ENCODE results near the gene HDAC4.
A peak's percentile ranks its signal among the peaks of the same experiment; 100 is the strongest.

Gene HDAC4

GRCh38 chr2:239265681-239266433 lies 135.0 kb downstream of the HDAC4 start:
- H3K4me3 ChIP-seq (ENCODE audit: low read depth, low read length) = no peak overlapping the region
- no peaks in the 10 kb centered on the region for H3K9me3 ChIP-seq (ENCODE audit: control insufficient read depth, insufficient read depth, low read depth, low read length)
- no peaks in the 10 kb centered on the region for H3K36me3 ChIP-seq (ENCODE audit: control insufficient read depth in 2 of 2, insufficient read depth in 1 of 2, low read length in 2 of 2)
- H3K4me1 ChIP-seq (ENCODE audit: control insufficient read depth, insufficient read depth, low read length) = peaks cover 10% of the 10 kb centered on the region
- TF ChIP-seq PBX3 (CRISPR knock-in tag; IDR thresholded peaks at IDR 0.05) (no peak), ZIC2 (tag by site-specific recombination; IDR thresholded peaks at IDR 0.05) (peak; percentile 42; the same call in 1 of the 2 replicates), KLF16 (tag by site-specific recombination; IDR thresholded peaks at IDR 0.05) (no peak), ZNF530 (tag by site-specific recombination; IDR thresholded peaks at IDR 0.05; ENCODE audit: low read depth) (no peak)
- TF ChIP-seq, protein P1, sequence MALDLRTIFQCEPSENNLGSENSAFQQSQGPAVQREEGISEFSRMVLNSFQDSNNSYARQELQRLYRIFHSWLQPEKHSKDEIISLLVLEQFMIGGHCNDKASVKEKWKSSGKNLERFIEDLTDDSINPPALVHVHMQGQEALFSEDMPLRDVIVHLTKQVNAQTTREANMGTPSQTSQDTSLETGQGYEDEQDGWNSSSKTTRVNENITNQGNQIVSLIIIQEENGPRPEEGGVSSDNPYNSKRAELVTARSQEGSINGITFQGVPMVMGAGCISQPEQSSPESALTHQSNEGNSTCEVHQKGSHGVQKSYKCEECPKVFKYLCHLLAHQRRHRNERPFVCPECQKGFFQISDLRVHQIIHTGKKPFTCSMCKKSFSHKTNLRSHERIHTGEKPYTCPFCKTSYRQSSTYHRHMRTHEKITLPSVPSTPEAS (tag by site-specific recombination; IDR thresholded peaks at IDR 0.05) = no peak
- H3K27ac ChIP-seq (ENCODE audit: extremely low read depth, low read depth, low read length) = no peak overlapping the region
- ChIA-PET CTCF (no interaction called here), POLR2A (no interaction called here)

GRCh38 chr2:239264838-239265651 lies 135.8 kb downstream of the HDAC4 start:
- POLR2A ChIA-PET = no interaction called here
- CTCF ChIA-PET = no interaction called here
- peaks cover 10% of the 10 kb centered on the region for H3K4me1 ChIP-seq (ENCODE audit: control insufficient read depth, insufficient read depth, low read length)
- no peaks in the 10 kb centered on the region for H3K36me3 ChIP-seq (ENCODE audit: control insufficient read depth in 2 of 2, insufficient read depth in 1 of 2, low read length in 2 of 2)
- no peak overlapping the region for H3K4me3 ChIP-seq (ENCODE audit: low read depth, low read length)
- no peaks in the 10 kb centered on the region for H3K9me3 ChIP-seq (ENCODE audit: control insufficient read depth, insufficient read depth, low read depth, low read length)
- no peak overlapping the region for H3K27ac ChIP-seq (ENCODE audit: extremely low read depth, low read depth, low read length)
- no peak for TF ChIP-seq ZBTB26 (tag by site-specific recombination; optimal IDR thresholded peaks at IDR 0.05)
- TF ChIP-seq, protein P2, sequence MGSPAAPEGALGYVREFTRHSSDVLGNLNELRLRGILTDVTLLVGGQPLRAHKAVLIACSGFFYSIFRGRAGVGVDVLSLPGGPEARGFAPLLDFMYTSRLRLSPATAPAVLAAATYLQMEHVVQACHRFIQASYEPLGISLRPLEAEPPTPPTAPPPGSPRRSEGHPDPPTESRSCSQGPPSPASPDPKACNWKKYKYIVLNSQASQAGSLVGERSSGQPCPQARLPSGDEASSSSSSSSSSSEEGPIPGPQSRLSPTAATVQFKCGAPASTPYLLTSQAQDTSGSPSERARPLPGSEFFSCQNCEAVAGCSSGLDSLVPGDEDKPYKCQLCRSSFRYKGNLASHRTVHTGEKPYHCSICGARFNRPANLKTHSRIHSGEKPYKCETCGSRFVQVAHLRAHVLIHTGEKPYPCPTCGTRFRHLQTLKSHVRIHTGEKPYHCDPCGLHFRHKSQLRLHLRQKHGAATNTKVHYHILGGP (tag by site-specific recombination; IDR thresholded peaks at IDR 0.05) = no peak
- TF ChIP-seq ZIC2 (tag by site-specific recombination; IDR thresholded peaks at IDR 0.05) = peak; percentile 63
- no peak for TF ChIP-seq TRIM28 (IDR thresholded peaks at IDR 0.05; ENCODE audit: borderline replicate concordance, low read length)
- no peak for TF ChIP-seq ZNF184 (tag by site-specific recombination; IDR thresholded peaks at IDR 0.05)
- no peak for TF ChIP-seq ZNF23 (tag by site-specific recombination; IDR thresholded peaks at IDR 0.05; ENCODE audit: borderline replicate concordance)
- no peak for TF ChIP-seq ZNF626 (tag by site-specific recombination; IDR thresholded peaks at IDR 0.05)
- no peak for TF ChIP-seq ZNF704 (tag by site-specific recombination; IDR thresholded peaks at IDR 0.05)
- TF ChIP-seq ZNF174 (tag by site-specific recombination; IDR thresholded peaks at IDR 0.05) = no peak
- no peak for TF ChIP-seq ZBTB7A (tag by site-specific recombination; IDR thresholded peaks at IDR 0.05; ENCODE audit: low read depth)
- TF ChIP-seq, protein P3, sequence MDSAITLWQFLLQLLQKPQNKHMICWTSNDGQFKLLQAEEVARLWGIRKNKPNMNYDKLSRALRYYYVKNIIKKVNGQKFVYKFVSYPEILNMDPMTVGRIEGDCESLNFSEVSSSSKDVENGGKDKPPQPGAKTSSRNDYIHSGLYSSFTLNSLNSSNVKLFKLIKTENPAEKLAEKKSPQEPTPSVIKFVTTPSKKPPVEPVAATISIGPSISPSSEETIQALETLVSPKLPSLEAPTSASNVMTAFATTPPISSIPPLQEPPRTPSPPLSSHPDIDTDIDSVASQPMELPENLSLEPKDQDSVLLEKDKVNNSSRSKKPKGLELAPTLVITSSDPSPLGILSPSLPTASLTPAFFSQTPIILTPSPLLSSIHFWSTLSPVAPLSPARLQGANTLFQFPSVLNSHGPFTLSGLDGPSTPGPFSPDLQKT (IDR thresholded peaks at IDR 0.05; ENCODE audit: borderline replicate concordance, low read depth, low read length) = no peak
- no peak for TF ChIP-seq ZNF837 (tag by site-specific recombination; IDR thresholded peaks at IDR 0.05)
- no peak for TF ChIP-seq ZNF394 (tag by site-specific recombination; IDR thresholded peaks at IDR 0.05; ENCODE audit: borderline replicate concordance)
- no peak for TF ChIP-seq ZNF138 (tag by site-specific recombination; IDR thresholded peaks at IDR 0.05; ENCODE audit: borderline replicate concordance)
- no peak for TF ChIP-seq PBX3 (CRISPR knock-in tag; IDR thresholded peaks at IDR 0.05)
- no peak for TF ChIP-seq ZNF121 (tag by site-specific recombination; IDR thresholded peaks at IDR 0.05)
- no peak; the same call in 1 of the 2 replicates for TF ChIP-seq GFI1B (tag by site-specific recombination; IDR thresholded peaks at IDR 0.05)
